H9 (cell line): ENCODE data around the gene UBL5. TPM values are rescaled to one million over a fixed set of nuclear protein-coding genes. Genes with fewer than 3 reads are reported as not detected.

Experiments
- DNase-seq: peaks from one replicate; pipeline ENCODE4 v3.0.0-alpha.2; 2017
- H2AFZ ChIP-seq: one replicate; pipeline ENCODE4 v1.6.1; 2013; ENCODE audit warnings: mild to moderate bottlenecking, low read length, control low read depth, moderate library complexity
- H2AK5ac ChIP-seq: 2 replicates; pipeline ENCODE4 v1.6.1; 2013; ENCODE audit warnings: low read length, control low read depth, mixed read lengths; ENCODE audit not compliant: insufficient read length
- H2BK120ac ChIP-seq: one replicate; pipeline ENCODE4 v1.6.1; 2013; ENCODE audit warnings: low read depth, mild to moderate bottlenecking, low read length, control low read depth, inconsistent platforms; ENCODE audit not compliant: poor library complexity, severe bottlenecking
- H2BK12ac ChIP-seq: 2 replicates; pipeline ENCODE4 v1.6.1; 2013; ENCODE audit warnings: low read length, control low read depth, mixed read lengths, low read depth; ENCODE audit not compliant: insufficient read length
- H2BK15ac ChIP-seq: 2 replicates; pipeline ENCODE4 v1.6.1; 2013; ENCODE audit warnings: low read depth, low read length, control low read depth
- H2BK20ac ChIP-seq: one replicate; pipeline ENCODE4 v1.6.1; 2013; ENCODE audit warnings: low read depth, mild to moderate bottlenecking, low read length, control low read depth, inconsistent platforms; ENCODE audit not compliant: poor library complexity, severe bottlenecking
- H2BK5ac ChIP-seq: 2 replicates; pipeline ENCODE4 v1.6.1; 2013; ENCODE audit warnings: low read length, control low read depth, mixed read lengths; ENCODE audit not compliant: insufficient read length
- H3K14ac ChIP-seq: 2 replicates; pipeline ENCODE4 v1.6.1; 2013; ENCODE audit warnings: low read length, control low read depth; ENCODE audit not compliant: insufficient read depth
- H3K18ac ChIP-seq: 2 replicates; pipeline ENCODE4 v1.6.1; 2013; ENCODE audit warnings: low read depth, mild to moderate bottlenecking, mixed read lengths, low read length, control low read depth; ENCODE audit not compliant: insufficient read length
- H3K23ac ChIP-seq: 2 replicates; pipeline ENCODE4 v1.6.1; 2013; ENCODE audit warnings: low read length, control low read depth, mixed read lengths, low read depth; ENCODE audit not compliant: insufficient read length
- H3K23me2 ChIP-seq: 2 replicates; pipeline ENCODE4 v1.6.1; 2013; ENCODE audit warnings: low read depth, mild to moderate bottlenecking, mixed read lengths, low read length, control low read depth; ENCODE audit not compliant: insufficient read length, poor library complexity, severe bottlenecking
- H3K27ac ChIP-seq: 2 replicates; pipeline ENCODE4 v1.5.1; 2013; ENCODE audit warnings: low read length, control low read depth, mixed read lengths, low read depth; ENCODE audit not compliant: insufficient read length
- H3K27me3 ChIP-seq: 2 replicates; pipeline ENCODE4 v1.6.1; 2013; ENCODE audit warnings: low read length, control low read depth, inconsistent platforms; ENCODE audit not compliant: insufficient read depth
- H3K4ac ChIP-seq: 2 replicates; pipeline ENCODE4 v1.6.1; 2013; ENCODE audit warnings: low read depth, mild to moderate bottlenecking, control low read depth, inconsistent platforms, low read length, moderate library complexity
- H3K4me1 ChIP-seq: 2 replicates; pipeline ENCODE4 v1.6.1; 2013; ENCODE audit warnings: low read length, control low read depth, inconsistent platforms; ENCODE audit not compliant: insufficient read depth
- H3K4me2 ChIP-seq: 2 replicates; pipeline ENCODE4 v1.6.1; 2013; ENCODE audit warnings: low read length, control low read depth, mixed read lengths; ENCODE audit not compliant: insufficient read length, insufficient read depth
- H3K56ac ChIP-seq: 2 replicates; pipeline ENCODE4 v1.6.1; 2013; ENCODE audit warnings: low read depth, mild to moderate bottlenecking, mixed read lengths, low read length, control low read depth; ENCODE audit not compliant: insufficient read length
- H3K79me1 ChIP-seq: 2 replicates; pipeline ENCODE4 v1.6.1; 2013; ENCODE audit warnings: low read depth, mild to moderate bottlenecking, moderate library complexity, low read length, control low read depth, inconsistent platforms; ENCODE audit not compliant: insufficient read depth, poor library complexity, severe bottlenecking
- H3K79me2 ChIP-seq: 2 replicates; pipeline ENCODE4 v1.6.1; 2013; ENCODE audit warnings: low read length, control low read depth, inconsistent platforms; ENCODE audit not compliant: insufficient read depth
- H3K9ac ChIP-seq: 2 replicates; pipeline ENCODE4 v1.6.1; 2013; ENCODE audit warnings: low read length, control low read depth, mixed read lengths; ENCODE audit not compliant: insufficient read length; ENCODE audit errors: extremely low read depth
- H3K9me3 ChIP-seq: one replicate; pipeline ENCODE4 v1.6.1; 2013; ENCODE audit warnings: low read depth, low read length, inconsistent platforms; ENCODE audit not compliant: control insufficient read depth
- H3T11ph ChIP-seq: one replicate; pipeline ENCODE4 v1.6.1; 2013; ENCODE audit warnings: mild to moderate bottlenecking, low read length, control low read depth, inconsistent platforms
- H4K20me1 ChIP-seq: one replicate; pipeline ENCODE4 v1.6.1; 2013; ENCODE audit not compliant: control insufficient read depth, insufficient read length, insufficient read depth
- H4K5ac ChIP-seq: 2 replicates; pipeline ENCODE4 v1.6.1; 2013; ENCODE audit warnings: low read depth, mild to moderate bottlenecking, mixed read lengths, low read length, control low read depth; ENCODE audit not compliant: insufficient read length
- H4K8ac ChIP-seq: replicated peaks from 2 replicates; pipeline ENCODE4 v1.6.1; 2013; ENCODE audit warnings: low read length, control low read depth, mixed read lengths, low read depth; ENCODE audit not compliant: insufficient read length
- H4K91ac ChIP-seq: 2 replicates; pipeline ENCODE4 v1.6.1; 2013; ENCODE audit warnings: low read depth, mild to moderate bottlenecking, moderate library complexity, mixed read lengths, low read length, control low read depth; ENCODE audit not compliant: insufficient read length
- H3K27ac Mint-ChIP-seq, 3 experiments: 2 replicates in 2 of 3; 3 replicates in 1 of 3; pipeline ENCODE4 v1.8.0; 2020 to 2021; ENCODE audit warnings: mixed read lengths in 3 of 3, mild to moderate bottlenecking in 1 of 3, moderate library complexity in 1 of 3
- H3K27me3 Mint-ChIP-seq: 2 replicates; pipeline ENCODE4 v1.8.0; 2021; ENCODE audit warnings: low read depth, mild to moderate bottlenecking, moderate library complexity, mixed read lengths
- H3K36me3 Mint-ChIP-seq, 3 experiments: 2 replicates in 2 of 3; 3 replicates in 1 of 3; pipeline ENCODE4 v1.8.0; 2020 to 2021; ENCODE audit warnings: low read depth in 3 of 3, mixed read lengths in 3 of 3; ENCODE audit not compliant: insufficient read depth in 1 of 3
- H3K4me1 Mint-ChIP-seq, 2 experiments: 2 replicates each; pipeline ENCODE4 v1.8.0; 2020; ENCODE audit warnings: mixed read lengths in 2 of 2
- H3K4me3 Mint-ChIP-seq, 2 experiments: 2 replicates in 1 of 2; 3 replicates in 1 of 2; pipeline ENCODE4 v1.8.0; 2020 to 2021; ENCODE audit warnings: mild to moderate bottlenecking in 2 of 2, mixed read lengths in 2 of 2, moderate library complexity in 1 of 2
- H3K9me3 Mint-ChIP-seq, 2 experiments: 2 replicates in 1 of 2; 3 replicates in 1 of 2; pipeline ENCODE4 v1.8.0; 2020; ENCODE audit warnings: mild to moderate bottlenecking in 2 of 2, mixed read lengths in 2 of 2, moderate library complexity in 1 of 2
- CTCF ChIP-seq: fragments of 200-600 bp; sonication (generic); conservative IDR thresholded peaks from 3 replicates; pipeline ENCODE4 v1.8.0; 2021; ENCODE audit warnings: antibody characterized with exemption, mild to moderate bottlenecking
- WGBS: extraction: QIAGEN DNeasy Blood & Tissue Kit; methylation state at CpG from one replicate; pipeline ENCODE4 v1.1.7; 2013; ENCODE audit warnings: missing lambda C conversion rate, low lambda C conversion rate, mixed read lengths; ENCODE audit not compliant: insufficient read length; ENCODE audit errors: extremely low coverage; 5-methylcytosine and 5-hydroxymethylcytosine counted together
- total RNA-seq: library from RNA; stranded (reverse); gene quantifications from 2 replicates; pipeline ENCODE4 v1.2.1, GENCODE V29; 2021

The UBL5 gene
- total RNA-seq, 1 experiment from 2014 or later = 393 TPM

GRCh38 chr19:9806803-9807202 lies 20.9 kb upstream of the UBL5 start:
- no peak overlapping the region for H3K14ac ChIP-seq
- peaks cover 14 to 35% (median 28%) of the 10 kb centered on the region in 3 experiments for H3K36me3 Mint-ChIP-seq
- H3K4me1 ChIP-seq = no peaks in the 10 kb centered on the region
- H3T11ph ChIP-seq = no peak overlapping the region
- H2BK120ac ChIP-seq = no peak overlapping the region
- no peak overlapping the region for H2AK5ac ChIP-seq
- no peaks in the 10 kb centered on the region for H3K9me3 Mint-ChIP-seq
- no peak overlapping the region for H3K27ac ChIP-seq
- no peak overlapping the region for H3K18ac ChIP-seq
- no peak overlapping the region for H3K4me3 Mint-ChIP-seq
- no peak overlapping the region for H3K56ac ChIP-seq
- H3K23me2 ChIP-seq = no peaks in the 10 kb centered on the region
- no CpG with 5 or more reads among the region's 3 CpGs for WGBS
- no peak overlapping the region for H2AFZ ChIP-seq
- no peak overlapping the region for H2BK5ac ChIP-seq
- DNase-seq = no peak
- H3K9me3 ChIP-seq = no peaks in the 10 kb centered on the region
- no peak overlapping the region for H4K5ac ChIP-seq
- H3K4me2 ChIP-seq = no peak overlapping the region
- no peak overlapping the region for H3K4ac ChIP-seq
- no peak for TF ChIP-seq CTCF
- H3K79me2 ChIP-seq = no peaks in the 10 kb centered on the region; the same call in 1 of the 2 replicates
- no peak overlapping the region for H4K8ac ChIP-seq
- no peaks in the 10 kb centered on the region for H3K27me3 ChIP-seq
- H3K9ac ChIP-seq = no peak overlapping the region
- no peak overlapping the region for H2BK12ac ChIP-seq
- no peaks in the 10 kb centered on the region for H3K27me3 Mint-ChIP-seq
- H3K79me1 ChIP-seq = no peaks in the 10 kb centered on the region
- no peak overlapping the region for H3K27ac Mint-ChIP-seq
- H3K4me1 Mint-ChIP-seq = no peaks in the 10 kb centered on the region
- H2BK20ac ChIP-seq = no peak overlapping the region
- H2BK15ac ChIP-seq = no peak overlapping the region
- H4K91ac ChIP-seq = no peak overlapping the region
- H4K20me1 ChIP-seq = no peaks in the 10 kb centered on the region
- H3K23ac ChIP-seq = no peak overlapping the region
